ENCODE data around the gene PPM1M.

The PPM1M gene

DNA sequence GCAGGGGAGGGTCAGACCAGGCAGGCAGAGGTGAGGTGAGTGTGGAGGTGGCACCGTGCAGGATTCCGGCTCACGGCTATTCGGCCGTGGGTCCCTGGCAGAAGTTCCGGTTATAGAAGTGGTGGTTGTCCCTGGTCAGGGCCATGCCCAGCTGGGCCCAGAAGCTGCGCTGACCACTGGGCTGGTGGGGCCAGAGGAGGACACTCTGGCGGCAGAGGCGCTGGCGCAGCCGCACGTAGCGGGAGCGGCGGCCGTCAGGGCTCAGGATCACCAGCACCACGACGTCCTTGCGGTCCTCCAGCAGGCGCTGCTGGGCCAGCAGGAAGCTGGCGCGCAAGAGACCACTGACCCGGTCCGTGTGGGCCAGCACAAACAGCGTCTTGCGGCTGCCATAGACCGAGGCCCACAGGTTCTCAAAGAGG, 24.4 kb upstream of the PPM1M start:
- no peak overlapping the region for H2AFZ ChIP-seq (ENCODE audit: low read length)
- H3F3A ChIP-seq (ENCODE audit: insufficient read depth, low read length): no peaks in the 10 kb centered on the region
- peaks cover 50% of the 10 kb centered on the region for H3K4me1 ChIP-seq (ENCODE audit: insufficient read depth, low read length, severe bottlenecking)
- no peaks in the 10 kb centered on the region for H3K9me2 ChIP-seq (ENCODE audit: low read depth, low read length)
- H3K9ac ChIP-seq (ENCODE audit: low read length): no peak overlapping the region
- no peaks in the 10 kb centered on the region for H4K20me1 ChIP-seq (ENCODE audit: insufficient read depth, low read length)
- H3K9me3 ChIP-seq (ENCODE audit: low read length): no peaks in the 10 kb centered on the region
- H3K27ac ChIP-seq (ENCODE audit: low read depth, low read length, poor library complexity, severe bottlenecking): no peak overlapping the region
- no peak overlapping the region for H3K4me2 ChIP-seq (ENCODE audit: low read length)
- H3K27me3 ChIP-seq (ENCODE audit: insufficient read depth, low read length): no peaks in the 10 kb centered on the region
- H3K36me3 ChIP-seq (ENCODE audit: insufficient read depth, low read length): peaks cover 43% of the 10 kb centered on the region; the same call in 1 of the 2 replicates
- H3K4me3 ChIP-seq (ENCODE audit: low read depth, low read length, poor library complexity, severe bottlenecking): no peak overlapping the region
- TF ChIP-seq, protein P1, sequence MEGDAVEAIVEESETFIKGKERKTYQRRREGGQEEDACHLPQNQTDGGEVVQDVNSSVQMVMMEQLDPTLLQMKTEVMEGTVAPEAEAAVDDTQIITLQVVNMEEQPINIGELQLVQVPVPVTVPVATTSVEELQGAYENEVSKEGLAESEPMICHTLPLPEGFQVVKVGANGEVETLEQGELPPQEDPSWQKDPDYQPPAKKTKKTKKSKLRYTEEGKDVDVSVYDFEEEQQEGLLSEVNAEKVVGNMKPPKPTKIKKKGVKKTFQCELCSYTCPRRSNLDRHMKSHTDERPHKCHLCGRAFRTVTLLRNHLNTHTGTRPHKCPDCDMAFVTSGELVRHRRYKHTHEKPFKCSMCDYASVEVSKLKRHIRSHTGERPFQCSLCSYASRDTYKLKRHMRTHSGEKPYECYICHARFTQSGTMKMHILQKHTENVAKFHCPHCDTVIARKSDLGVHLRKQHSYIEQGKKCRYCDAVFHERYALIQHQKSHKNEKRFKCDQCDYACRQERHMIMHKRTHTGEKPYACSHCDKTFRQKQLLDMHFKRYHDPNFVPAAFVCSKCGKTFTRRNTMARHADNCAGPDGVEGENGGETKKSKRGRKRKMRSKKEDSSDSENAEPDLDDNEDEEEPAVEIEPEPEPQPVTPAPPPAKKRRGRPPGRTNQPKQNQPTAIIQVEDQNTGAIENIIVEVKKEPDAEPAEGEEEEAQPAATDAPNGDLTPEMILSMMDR (IDR thresholded peaks at IDR 0.05; ENCODE audit: low read length): no peak
- TF ChIP-seq EZH2 (IDR thresholded peaks at IDR 0.05; ENCODE audit: borderline replicate concordance, low read length): no peak
- H3K79me2 ChIP-seq (ENCODE audit: insufficient read depth, low read length): peaks cover 6% of the 10 kb centered on the region; the same call in 1 of the 2 replicates

DNA sequence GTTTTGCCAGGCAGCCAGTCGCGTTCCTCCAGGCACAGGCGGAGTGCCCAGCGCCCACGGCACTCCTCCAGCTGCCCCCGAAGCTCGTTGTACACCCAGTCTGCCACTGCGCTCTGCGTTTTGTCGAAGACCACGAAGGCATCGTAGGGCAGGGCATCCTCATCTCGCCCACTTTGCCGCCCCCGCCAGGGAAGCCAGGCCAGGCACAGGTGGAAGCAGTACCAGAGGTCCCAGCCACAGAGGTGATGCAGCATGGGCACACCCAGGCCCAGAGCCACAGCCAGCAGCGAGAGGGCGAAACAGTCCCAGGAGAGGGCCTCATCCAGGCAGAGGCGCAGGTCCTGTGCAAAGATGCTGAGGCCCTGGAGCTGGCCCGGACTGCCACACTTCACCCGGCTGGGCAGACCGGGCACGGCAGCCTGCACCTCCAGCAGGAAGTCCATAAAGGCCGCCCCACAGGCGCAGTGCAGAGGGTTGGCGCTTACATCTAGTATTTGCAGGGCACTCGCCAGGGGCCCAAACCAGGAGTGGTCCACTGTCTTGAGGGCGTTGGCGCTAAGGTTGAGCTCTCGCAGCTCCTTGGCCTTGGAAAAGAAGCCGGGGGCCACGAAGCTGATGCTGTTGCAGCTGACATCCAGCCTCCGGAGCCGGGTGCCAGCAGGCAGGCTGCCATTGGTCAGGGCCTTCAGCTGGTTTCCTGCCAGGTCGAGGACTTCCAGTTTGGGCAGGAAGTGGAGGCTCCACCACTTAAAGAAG, 23.8 kb upstream of the PPM1M start:
- H3K27ac ChIP-seq (ENCODE audit: low read depth, low read length, poor library complexity, severe bottlenecking): no peak overlapping the region
- peaks cover 6% of the 10 kb centered on the region; the same call in 1 of the 2 replicates for H3K79me2 ChIP-seq (ENCODE audit: insufficient read depth, low read length)
- no peaks in the 10 kb centered on the region for H3K27me3 ChIP-seq (ENCODE audit: insufficient read depth, low read length)
- no peak overlapping the region for H3K9ac ChIP-seq (ENCODE audit: low read length)
- H3F3A ChIP-seq (ENCODE audit: insufficient read depth, low read length): no peaks in the 10 kb centered on the region
- no peak overlapping the region for H3K4me3 ChIP-seq (ENCODE audit: low read depth, low read length, poor library complexity, severe bottlenecking)
- H3K9me2 ChIP-seq (ENCODE audit: low read depth, low read length): no peaks in the 10 kb centered on the region
- TF ChIP-seq, protein P1 (IDR thresholded peaks at IDR 0.05; ENCODE audit: low read length): no peak
- TF ChIP-seq EZH2 (IDR thresholded peaks at IDR 0.05; ENCODE audit: borderline replicate concordance, low read length): no peak
- H3K4me1 ChIP-seq (ENCODE audit: insufficient read depth, low read length, severe bottlenecking): peaks cover 56% of the 10 kb centered on the region
- H4K20me1 ChIP-seq (ENCODE audit: insufficient read depth, low read length): no peaks in the 10 kb centered on the region
- H3K4me2 ChIP-seq (ENCODE audit: low read length): no peak overlapping the region
- peaks cover 39% of the 10 kb centered on the region; the same call in 1 of the 2 replicates for H3K36me3 ChIP-seq (ENCODE audit: insufficient read depth, low read length)
- H2AFZ ChIP-seq (ENCODE audit: low read length): no peak overlapping the region
- no peaks in the 10 kb centered on the region for H3K9me3 ChIP-seq (ENCODE audit: low read length)

DNA sequence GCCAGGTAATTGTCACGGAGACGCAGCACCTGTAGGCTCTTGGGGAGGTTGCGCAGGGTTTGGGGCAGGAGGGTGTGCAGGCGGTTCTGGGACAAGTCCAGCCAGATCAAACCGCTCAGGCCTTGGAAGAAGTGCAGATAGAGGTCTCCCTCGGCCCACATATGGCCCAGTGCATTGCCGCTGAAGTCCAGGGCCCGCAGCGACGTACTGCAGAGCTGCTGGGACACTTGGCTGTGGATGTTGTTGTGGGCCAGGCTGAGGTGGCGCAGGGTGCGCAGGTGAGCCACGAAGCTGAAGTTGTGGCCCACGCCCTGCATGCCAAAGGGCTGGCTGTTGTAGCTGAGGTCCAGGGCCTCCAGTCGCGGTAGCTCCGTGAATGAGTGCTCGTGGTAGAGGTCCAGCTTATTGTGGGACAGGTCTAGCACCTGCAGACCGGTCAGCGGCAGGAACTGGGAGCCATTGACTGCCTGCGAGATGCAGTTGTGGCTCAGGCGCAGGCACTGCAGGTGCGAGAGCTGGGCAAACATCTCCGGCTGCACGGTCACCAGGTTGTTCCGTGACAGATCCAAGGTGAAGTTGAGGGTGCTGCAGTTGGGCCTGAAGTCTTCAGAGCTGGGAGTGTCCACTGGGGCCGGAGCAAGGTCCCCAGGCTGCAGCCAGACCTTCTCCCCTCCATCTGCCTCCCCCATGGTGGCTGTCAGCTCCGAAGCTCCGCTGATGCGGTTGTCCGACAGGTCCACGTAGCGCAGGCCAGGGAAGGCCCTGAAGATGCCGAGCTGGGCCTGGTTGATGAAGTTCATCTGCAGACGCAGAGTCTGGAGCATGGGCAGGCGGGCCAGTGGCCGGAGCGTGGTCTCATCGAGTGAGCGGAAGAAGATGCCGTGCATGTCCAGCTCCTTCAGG, 23.0 kb upstream of the PPM1M start:
- no peak overlapping the region for H2AFZ ChIP-seq (ENCODE audit: low read length)
- H3K4me2 ChIP-seq (ENCODE audit: low read length): no peak overlapping the region
- H3K9me3 ChIP-seq (ENCODE audit: low read length): no peaks in the 10 kb centered on the region
- peaks cover 39% of the 10 kb centered on the region; the same call in 1 of the 2 replicates for H3K36me3 ChIP-seq (ENCODE audit: insufficient read depth, low read length)
- peaks cover 6% of the 10 kb centered on the region; the same call in 1 of the 2 replicates for H3K79me2 ChIP-seq (ENCODE audit: insufficient read depth, low read length)
- H3K4me1 ChIP-seq (ENCODE audit: insufficient read depth, low read length, severe bottlenecking): peaks cover 50% of the 10 kb centered on the region
- H3K9ac ChIP-seq (ENCODE audit: low read length): no peak overlapping the region
- H3K4me3 ChIP-seq (ENCODE audit: low read depth, low read length, poor library complexity, severe bottlenecking): no peak overlapping the region
- H3K27ac ChIP-seq (ENCODE audit: low read depth, low read length, poor library complexity, severe bottlenecking): no peak overlapping the region
- TF ChIP-seq, protein P1 (IDR thresholded peaks at IDR 0.05; ENCODE audit: low read length): no peak
- no peak for TF ChIP-seq EZH2 (IDR thresholded peaks at IDR 0.05; ENCODE audit: borderline replicate concordance, low read length)
- no peaks in the 10 kb centered on the region for H3F3A ChIP-seq (ENCODE audit: insufficient read depth, low read length)
- no peaks in the 10 kb centered on the region for H3K9me2 ChIP-seq (ENCODE audit: low read depth, low read length)
- H3K27me3 ChIP-seq (ENCODE audit: insufficient read depth, low read length): no peaks in the 10 kb centered on the region
- no peaks in the 10 kb centered on the region for H4K20me1 ChIP-seq (ENCODE audit: insufficient read depth, low read length)

Data from OCI-LY1 (cell line).